Measurements from ENCODE around the gene PODXL2. TPM values are rescaled to one million over a fixed set of nuclear protein-coding genes. Genes with fewer than 3 reads are reported as not detected.

PODXL2 gene
- total RNA-seq, 4 donors from 2014 or later: 9.7 to 18.9 (median 15.9) TPM

DNA sequence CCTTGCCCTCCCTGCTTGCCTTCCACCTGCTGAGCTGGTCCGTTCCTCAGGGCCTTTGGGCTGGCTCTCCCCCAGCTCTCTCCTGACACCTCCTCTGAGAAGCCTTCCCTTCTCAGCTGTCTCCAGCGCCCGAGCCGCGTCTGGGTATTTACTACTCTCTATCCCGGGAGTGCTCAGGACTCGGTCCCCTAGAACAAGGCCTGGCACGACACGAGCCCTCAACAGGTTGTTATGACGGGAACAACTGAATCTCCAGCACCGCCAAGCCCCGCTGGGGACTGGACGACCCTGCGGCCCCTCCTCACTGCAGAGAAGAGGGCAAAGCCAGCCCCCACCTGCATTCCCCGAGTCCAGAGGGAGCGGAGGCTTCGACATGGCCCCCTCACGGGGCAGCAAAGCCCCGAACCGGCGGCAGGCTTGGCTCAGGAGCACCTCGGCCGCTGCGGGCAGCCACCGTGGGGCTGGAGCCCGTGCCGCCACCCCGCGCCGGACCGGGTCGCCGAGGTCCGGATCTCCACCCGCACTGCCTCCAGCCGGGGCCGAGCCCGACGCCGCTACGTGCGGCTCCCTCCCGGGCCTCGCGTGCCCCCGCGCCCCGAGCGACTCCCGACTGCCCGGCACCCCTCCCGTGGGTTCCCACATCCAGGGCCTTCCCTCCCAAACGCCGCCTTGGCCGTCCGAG is 39.2 kb upstream of the PODXL2 start:
- intact Hi-C loops (cut with DNase I; ENCODE audit: low total_unique reads): no loop called here

DNA sequence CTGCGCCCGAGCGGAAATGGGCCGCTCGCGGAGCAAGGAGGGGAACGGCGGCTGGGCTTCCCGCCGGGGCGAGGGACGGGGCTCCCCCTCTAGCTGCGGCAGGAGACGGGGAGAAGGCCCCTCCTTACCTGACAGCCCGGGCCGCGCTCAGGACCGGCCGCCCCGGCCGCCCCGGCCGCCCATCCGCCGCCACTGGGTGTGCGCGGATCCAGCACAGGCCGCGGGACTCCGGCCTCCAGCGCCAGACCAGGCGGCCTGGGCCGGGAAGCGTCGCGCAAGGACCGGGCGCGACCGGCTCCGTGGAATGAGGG is 38.7 kb upstream of the PODXL2 start:
- TF ChIP-seq POLR2AphosphoS5 (IDR thresholded peaks at IDR 0.05): peak in 1 of 3 donors; percentile 17
- TF ChIP-seq EP300 (IDR thresholded peaks at IDR 0.05; ENCODE audit: low read depth): no peak
- peak; percentile 57 for TF ChIP-seq POLR2A (IDR thresholded peaks at IDR 0.05)

More for the DNA sequence above, 39.2 kb upstream of the PODXL2 start:
- no peaks in the 10 kb centered on the region for H3K27me3 ChIP-seq
- H3K4me3 ChIP-seq: peak overlapping the region; percentile 67 to 99 (median 88)
- TF ChIP-seq POLR2AphosphoS5 (IDR thresholded peaks at IDR 0.05) (no peak), POLR2A (IDR thresholded peaks at IDR 0.05) (no peak), EP300 (IDR thresholded peaks at IDR 0.05; ENCODE audit: low read depth) (no peak)
- TF ChIP-seq, protein P1, sequence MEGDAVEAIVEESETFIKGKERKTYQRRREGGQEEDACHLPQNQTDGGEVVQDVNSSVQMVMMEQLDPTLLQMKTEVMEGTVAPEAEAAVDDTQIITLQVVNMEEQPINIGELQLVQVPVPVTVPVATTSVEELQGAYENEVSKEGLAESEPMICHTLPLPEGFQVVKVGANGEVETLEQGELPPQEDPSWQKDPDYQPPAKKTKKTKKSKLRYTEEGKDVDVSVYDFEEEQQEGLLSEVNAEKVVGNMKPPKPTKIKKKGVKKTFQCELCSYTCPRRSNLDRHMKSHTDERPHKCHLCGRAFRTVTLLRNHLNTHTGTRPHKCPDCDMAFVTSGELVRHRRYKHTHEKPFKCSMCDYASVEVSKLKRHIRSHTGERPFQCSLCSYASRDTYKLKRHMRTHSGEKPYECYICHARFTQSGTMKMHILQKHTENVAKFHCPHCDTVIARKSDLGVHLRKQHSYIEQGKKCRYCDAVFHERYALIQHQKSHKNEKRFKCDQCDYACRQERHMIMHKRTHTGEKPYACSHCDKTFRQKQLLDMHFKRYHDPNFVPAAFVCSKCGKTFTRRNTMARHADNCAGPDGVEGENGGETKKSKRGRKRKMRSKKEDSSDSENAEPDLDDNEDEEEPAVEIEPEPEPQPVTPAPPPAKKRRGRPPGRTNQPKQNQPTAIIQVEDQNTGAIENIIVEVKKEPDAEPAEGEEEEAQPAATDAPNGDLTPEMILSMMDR (IDR thresholded peaks at IDR 0.05): no peak
- DNase-seq: peak; percentile 19
- peak overlapping the region; percentile 85 to 97 (median 93) for H3K27ac ChIP-seq
- in situ Hi-C loops (cut with MboI; ENCODE audit: low pct_ligation_motif_present in 1 of 4, low pct_unique_long_range_greater_than_20kb in 1 of 4, low sequenced_read_pairs in 3 of 4): no loop called here
- WGBS, 2 donors (ENCODE audit: low coverage in 1 of 2): 0% methylated on average over 41 of the region's 56 CpGs; no CpG with 5 or more reads in 1 of the 2 donors
- no peaks in the 10 kb centered on the region for H3K9me3 ChIP-seq
- H3K36me3 ChIP-seq: no peaks in the 10 kb centered on the region
- peaks cover 17 to 40% (median 31%) of the 10 kb centered on the region in 4 donors for H3K4me1 ChIP-seq

DNA sequence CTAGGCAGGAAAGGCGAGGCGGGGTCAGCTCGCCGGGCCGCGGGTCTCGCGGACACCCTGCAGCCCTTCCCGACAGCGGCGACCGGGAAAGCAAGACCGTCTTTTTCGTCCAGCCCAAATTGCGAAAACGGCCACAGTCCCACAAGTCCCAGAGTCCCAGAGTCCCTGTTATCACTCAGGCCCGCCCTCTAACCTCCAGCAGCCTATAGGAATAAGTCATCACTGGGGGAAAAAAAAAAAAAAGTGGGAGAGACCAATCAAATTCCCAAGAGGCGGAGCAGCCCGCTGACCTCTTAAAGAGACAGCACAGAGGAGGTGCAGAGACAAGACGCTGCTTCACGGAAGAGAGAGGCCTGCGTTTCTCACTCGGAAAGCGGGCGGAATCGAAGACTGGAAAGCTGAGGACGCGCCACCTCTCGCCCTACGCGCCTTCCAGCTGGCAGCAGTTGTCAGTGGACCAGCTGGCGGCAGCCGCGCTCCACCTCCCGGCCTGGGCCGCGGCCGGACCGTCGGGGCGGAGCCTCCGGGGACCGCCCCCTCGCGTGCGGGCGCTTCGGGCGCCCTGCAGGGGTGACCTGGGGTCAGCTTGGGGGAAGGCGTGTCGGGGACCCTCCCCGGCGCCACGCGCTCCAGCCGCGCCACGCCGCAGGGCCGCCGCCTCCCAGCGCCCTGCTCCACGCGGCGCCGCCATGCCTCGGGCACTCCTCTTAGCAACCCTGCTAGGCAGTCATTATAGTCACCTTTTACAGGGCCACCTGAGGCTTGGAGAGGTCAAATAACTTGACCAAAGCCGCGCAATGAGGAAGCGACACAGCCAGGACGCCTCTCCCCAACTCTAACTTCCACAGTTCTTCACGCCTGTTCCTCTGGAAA is 38.2 kb upstream of the PODXL2 start, which contains the start of gene TPRA1:
Gene TPRA1, minus strand, starts transcription at position 141 of the 873 bp plus-strand sequence. CDS start 10,587 bp downstream, outside the sequence.
- WGBS, 2 donors (ENCODE audit: low coverage in 1 of 2): 1 to 5% methylated on average over 4 to 49 of the region's 72 CpGs
- no peaks in the 10 kb centered on the region for H3K36me3 ChIP-seq
- peak within 1 kb of the TSS; percentile 67 to 99 (median 88) for H3K4me3 ChIP-seq
- peak within 1 kb of the TSS; percentile 85 to 97 (median 93) for H3K27ac ChIP-seq
- in situ Hi-C loops (cut with MboI; ENCODE audit: low pct_ligation_motif_present in 1 of 4, low pct_unique_long_range_greater_than_20kb in 1 of 4, low sequenced_read_pairs in 3 of 4): no loop called here
- intact Hi-C loops (cut with DNase I; ENCODE audit: low total_unique reads): no loop called here
- peak; percentile 90 for DNase-seq
- H3K4me1 ChIP-seq: peaks cover 17 to 40% (median 31%) of the 10 kb centered on the region in 4 donors
- H3K9me3 ChIP-seq: no peaks in the 10 kb centered on the region
- no peaks in the 10 kb centered on the region for H3K27me3 ChIP-seq
- TF ChIP-seq, protein P1 (IDR thresholded peaks at IDR 0.05): peak in 1 of 5 experiments; percentile 16
- TF ChIP-seq POLR2A (IDR thresholded peaks at IDR 0.05): peak; percentile 43
- TF ChIP-seq POLR2AphosphoS5 (IDR thresholded peaks at IDR 0.05): peak; percentile 1 to 44 (median 41)
- TF ChIP-seq EP300 (IDR thresholded peaks at IDR 0.05; ENCODE audit: low read depth): no peak

More for the DNA sequence above, 38.7 kb upstream of the PODXL2 start:
- intact Hi-C loops (cut with DNase I; ENCODE audit: low total_unique reads): no loop called here
- 0% methylated on average over 17 of the region's 41 CpGs; no CpG with 5 or more reads in 1 of the 2 donors for WGBS, 2 donors (ENCODE audit: low coverage in 1 of 2)
- in situ Hi-C loops (cut with MboI; ENCODE audit: low pct_ligation_motif_present in 1 of 4, low pct_unique_long_range_greater_than_20kb in 1 of 4, low sequenced_read_pairs in 3 of 4): no loop called here
- Histone ChIP-seq H3K4me3 (peak overlapping the region; percentile 67 to 99 (median 88)), H3K9me3 (no peaks in the 10 kb centered on the region), H3K27ac (peak overlapping the region; percentile 85 to 97 (median 93)), H3K27me3 (no peaks in the 10 kb centered on the region), H3K36me3 (no peaks in the 10 kb centered on the region), H3K4me1 (peaks cover 17 to 40% (median 31%) of the 10 kb centered on the region in 4 donors)
- DNase-seq: peak; percentile 35

DNA sequence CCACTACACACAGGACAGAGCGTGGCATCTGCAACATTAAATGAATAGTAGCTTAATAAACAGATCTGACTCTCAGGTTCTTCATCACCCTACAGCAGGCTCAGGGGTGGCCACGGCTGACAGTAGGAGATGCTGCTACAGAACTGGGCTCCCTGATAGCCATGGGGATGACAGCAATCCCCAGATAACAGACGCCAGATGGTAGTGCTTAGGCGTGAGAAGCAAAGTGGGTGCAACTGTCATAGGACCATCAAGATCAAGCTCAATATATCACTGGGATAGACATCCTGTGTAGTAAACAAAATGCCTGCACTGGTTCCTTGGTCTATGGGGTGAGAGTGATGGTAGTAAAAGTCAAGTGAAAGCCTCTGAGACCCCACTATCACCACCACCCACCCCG is 35.8 kb upstream of the PODXL2 start:
- no peak for TF ChIP-seq EP300 (IDR thresholded peaks at IDR 0.05; ENCODE audit: low read depth)
- no peak for TF ChIP-seq POLR2A (IDR thresholded peaks at IDR 0.05)
- TF ChIP-seq POLR2AphosphoS5 (IDR thresholded peaks at IDR 0.05): no peak
- TF ChIP-seq, protein P1 (IDR thresholded peaks at IDR 0.05): no peak
- H3K27ac ChIP-seq: no peak overlapping the region
- in situ Hi-C loops (cut with MboI; ENCODE audit: low pct_ligation_motif_present in 1 of 4, low pct_unique_long_range_greater_than_20kb in 1 of 4, low sequenced_read_pairs in 3 of 4): no loop called here
- no peaks in the 10 kb centered on the region for H3K9me3 ChIP-seq
- no peaks in the 10 kb centered on the region for H3K27me3 ChIP-seq
- WGBS, 2 donors (ENCODE audit: low coverage in 1 of 2): 89% methylated on average over 5 of the region's 5 CpGs; no CpG with 5 or more reads in 1 of the 2 donors
- intact Hi-C loops (cut with DNase I; ENCODE audit: low total_unique reads): no loop called here
- H3K4me3 ChIP-seq: no peak overlapping the region
- peaks cover 17 to 30% (median 26%) of the 10 kb centered on the region in 4 donors for H3K4me1 ChIP-seq
- no peak for DNase-seq
- H3K36me3 ChIP-seq: no peaks in the 10 kb centered on the region

All from transverse colon (tissue), 4 donors.